H1 (cell line): Measurements from ENCODE around the gene COPS9. TPM values are rescaled to one million over a fixed set of nuclear protein-coding genes. Genes with fewer than 3 reads are reported as not detected.

ENCODE experiments used
- ASH2L ChIP-seq: fragments of 200-600, 300-600 bp; sonication (generic); IDR thresholded peaks from one replicate; pipeline ENCODE4 v1.7.1; 2017; ENCODE audit warnings: low read length
- BACH1 ChIP-seq: IDR thresholded peaks from 2 replicates; pipeline ENCODE4 v1.6.1; 2012; ENCODE audit warnings: low read length, improper control_type of control experiment
- BRCA1 ChIP-seq: IDR thresholded peaks from 2 replicates; pipeline ENCODE4 v1.6.1; 2012; ENCODE audit warnings: low read depth, low read length, improper control_type of control experiment
- JUN ChIP-seq: IDR thresholded peaks from 2 replicates; pipeline ENCODE4 v1.6.1; 2011; ENCODE audit warnings: low read depth, mild to moderate bottlenecking, improper control_type of control experiment, low read length
- NANOG ChIP-seq: IDR thresholded peaks from 2 replicates; pipeline ENCODE4 v1.6.1; 2011; ENCODE audit warnings: low read length, low read depth, mild to moderate bottlenecking, inconsistent platforms; ENCODE audit not compliant: insufficient read depth, poor library complexity, severe bottlenecking
- SIN3A ChIP-seq, 2 experiments: IDR thresholded peaks in 1 of 2; conservative IDR thresholded peaks in 1 of 2; 2 replicates each; pipeline ENCODE4 v1.6.1; 2011 to 2012; ENCODE audit warnings: low read length in 2 of 2, improper control_type of control experiment in 1 of 2, low read depth in 1 of 2, mild to moderate bottlenecking in 1 of 2
- SIRT6 ChIP-seq: IDR thresholded peaks from one replicate; pipeline ENCODE4 v1.7.1; 2012; ENCODE audit warnings: low read length, inconsistent platforms
- TBP ChIP-seq: IDR thresholded peaks from 2 replicates; pipeline ENCODE4 v1.6.1; 2011; ENCODE audit warnings: low read depth, low read length, improper control_type of control experiment
- TEAD4 ChIP-seq: IDR thresholded peaks from 2 replicates; pipeline ENCODE4 v1.6.1; 2012; ENCODE audit warnings: low read depth, low read length, inconsistent platforms, mixed read lengths
- polyA plus RNA-seq, 7 experiments: library from polyadenylated mRNA; depleted of rRNA in 3 of 7; stranded (reverse) in 5 of 7; unstranded in 2 of 7; fragments of >200 nt in 5 of 7; fragments of 200-250 nt in 2 of 7; gene quantifications; 1 replicate in 5 of 7; 2 replicates in 1 of 7; 4 replicates in 1 of 7; pipeline versions ENCODE4 v1.2.1 to v1.2.3, GENCODE V29; 2011 to 2013; ENCODE audit warnings: missing spikeins in 2 of 7, mixed read lengths in 2 of 7
- total RNA-seq: library from RNA; stranded (reverse); fragmentation: NEBNext Ultra II Directional; extraction: Animal tissue kit (Norgen Biotek cat#: 25700); gene quantifications from 2 replicates; pipeline ENCODE4 v1.2.1, GENCODE V29; 2021

Gene COPS9
- total and polyA plus RNA-seq, 2 of the 8 experiments (the other 6 are each of a cell fraction or from before 2014, with no cell fraction given) = 154 to 234 TPM

DNA sequence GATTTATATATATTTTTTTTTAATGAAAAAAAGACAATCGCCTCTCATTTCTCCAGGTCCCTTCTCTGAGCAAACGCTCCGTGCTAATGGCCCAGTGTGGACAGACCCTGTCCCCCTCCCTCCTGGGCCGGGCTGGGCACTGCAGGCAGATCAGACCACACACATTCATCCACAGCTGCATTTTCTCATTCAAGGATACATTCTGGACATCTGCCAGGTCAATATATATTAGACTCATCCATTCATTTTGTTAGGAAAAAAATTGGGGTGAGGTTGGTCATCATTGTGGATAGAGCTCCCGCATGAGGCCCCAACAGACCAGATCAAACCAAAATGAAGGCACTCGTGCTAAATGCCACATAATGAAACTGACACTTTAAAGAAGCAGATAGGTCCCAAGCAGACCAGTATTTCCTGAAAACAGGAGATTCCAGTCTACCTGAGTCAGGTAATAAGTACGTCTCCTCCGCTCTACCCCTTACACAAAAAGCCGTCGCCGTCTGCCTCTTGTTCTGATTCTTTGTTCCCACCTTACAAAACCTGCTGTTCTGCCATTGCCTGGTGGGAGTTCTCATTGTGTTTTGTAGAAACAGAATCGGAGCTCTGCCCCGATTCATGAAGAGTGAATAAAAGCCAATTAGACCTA lies 19.8 kb upstream of the COPS9 start (continued):
- TF ChIP-seq SIN3A (conservative IDR thresholded peaks at IDR 0.05 in 1 of 2, IDR thresholded peaks at IDR 0.05 in 1 of 2; ENCODE audit: low read depth in 1 of 2, low read length in 2 of 2) = no peak
- no peak for TF ChIP-seq NANOG
- no peak for TF ChIP-seq TBP
- no peak for TF ChIP-seq SIRT6
- no peak for TF ChIP-seq BACH1
- no peak for TF ChIP-seq BRCA1
- no peak for TF ChIP-seq ASH2L
- TF ChIP-seq JUN = no peak
- TF ChIP-seq TEAD4 = no peak
